RCC 7860 (cell line): ENCODE results near the gene ZNF496.

Source experiments
- DNase-seq: peaks from one replicate; pipeline ENCODE4 v3.0.0-alpha.2; 2015; ENCODE audit warnings: low spot score
- FAIRE-seq: peaks from 2 replicates; lab custom pipeline; 2012; peaks lifted over from hg19 to GRCh38; lab: Jason Lieb, UNC

The ZNF496 gene

GRCh38 chr1:247247568-247247967 lies 84.1 kb downstream of the ZNF496 start:
- no peak for FAIRE-seq
- no peak for DNase-seq
